OCI-LY3 (cell line): ENCODE data around the gene ASB6.

Source experiments
- CTCF ChIP-seq: fragments of 200-600, 300-600 bp; sonication (generic); IDR thresholded peaks from 2 replicates; pipeline ENCODE4 v1.5.1; 2014; ENCODE audit warnings: antibody characterized with exemption, low read length, low read depth
- EZH2phosphoT487 ChIP-seq: fragments of 200-600 bp; shearing (Covaris generic); IDR thresholded peaks from 2 replicates; pipeline ENCODE4 v1.6.1; 2018; ENCODE audit warnings: antibody characterized with exemption, mixed run types, low read depth

- no peak for TF ChIP-seq CTCF
- TF ChIP-seq EZH2phosphoT487, result no peak
Measured at GRCh38 chr9:129685220-129685932, 43.4 kb upstream of the ASB6 start.
